ENCODE results near the gene CDC20.
A peak's percentile ranks its signal among the peaks of the same experiment; 100 is the strongest.
"Not testable (repeated sequence)": the region's sequence is repeated elsewhere in the genome, so short reads cannot be mapped to it uniquely, and the experiment has no call there.

CDC20 gene

GRCh38 chr1:43367026-43367903 lies 8.5 kb downstream of the CDC20 start:
- peak overlapping the region; percentile 90 to 96 for H3K9ac ChIP-seq (ENCODE audit: low read depth in 1 of 2, low read length in 2 of 2)
- H3K9me3 ChIP-seq (ENCODE audit: control insufficient read depth in 2 of 2, low read length in 2 of 2): no peaks in the 10 kb centered on the region
- H3K36me3 ChIP-seq (ENCODE audit: control insufficient read depth in 2 of 2, insufficient read depth in 2 of 2, low read length in 2 of 2): peaks cover 26 to 33% of the 10 kb centered on the region in 2 donors
- H3K27ac ChIP-seq (ENCODE audit: low read depth in 2 of 2, low read length in 2 of 2): peak overlapping the region; percentile 98
- H3K27me3 ChIP-seq (ENCODE audit: control insufficient read depth in 2 of 2, insufficient read depth in 2 of 2, low read length in 2 of 2): no peaks in the 10 kb centered on the region
- H3K4me3 ChIP-seq (ENCODE audit: low read length in 2 of 2): peak overlapping the region; percentile 80 to 86
- H3K4me1 ChIP-seq (ENCODE audit: control insufficient read depth in 2 of 2, insufficient read depth in 2 of 2, low read length in 2 of 2): peaks cover 30 to 46% of the 10 kb centered on the region in 2 donors

GRCh38 chr1:43367904-43368645 lies 9.3 kb downstream of the CDC20 start, which contains the start of gene ELOVL1:
ELOVL1 (minus strand) TSS chr1:43368011; CDS start chr1:43365609, 2,402 bp downstream.
- Histone ChIP-seq H3K27ac (ENCODE audit: low read depth in 2 of 2, low read length in 2 of 2) (peak within 1 kb of the TSS; percentile 98), H3K27me3 (ENCODE audit: control insufficient read depth in 2 of 2, insufficient read depth in 2 of 2, low read length in 2 of 2) (no peaks in the 10 kb centered on the region), H3K4me3 (ENCODE audit: low read length in 2 of 2) (peak within 1 kb of the TSS; percentile 80 to 86), H3K9ac (ENCODE audit: low read depth in 1 of 2, low read length in 2 of 2) (peak within 1 kb of the TSS; percentile 90 to 96), H3K9me3 (ENCODE audit: control insufficient read depth in 2 of 2, low read length in 2 of 2) (no peaks in the 10 kb centered on the region), H3K4me1 (ENCODE audit: control insufficient read depth in 2 of 2, insufficient read depth in 2 of 2, low read length in 2 of 2) (peaks cover 30 to 46% of the 10 kb centered on the region in 2 donors), H3K36me3 (ENCODE audit: control insufficient read depth in 2 of 2, insufficient read depth in 2 of 2, low read length in 2 of 2) (peaks cover 26 to 31% of the 10 kb centered on the region in 2 donors)

GRCh38 chr1:43368646-43369020 lies 9.9 kb downstream of the CDC20 start:
- Histone ChIP-seq H3K4me1 (ENCODE audit: control insufficient read depth in 2 of 2, insufficient read depth in 2 of 2, low read length in 2 of 2) (peaks cover 30 to 42% of the 10 kb centered on the region in 2 donors), H3K9me3 (ENCODE audit: control insufficient read depth in 2 of 2, low read length in 2 of 2) (no peaks in the 10 kb centered on the region), H3K9ac (ENCODE audit: low read depth in 1 of 2, low read length in 2 of 2) (peak overlapping the region; percentile 77), H3K27me3 (ENCODE audit: control insufficient read depth in 2 of 2, insufficient read depth in 2 of 2, low read length in 2 of 2) (no peaks in the 10 kb centered on the region), H3K36me3 (ENCODE audit: control insufficient read depth in 2 of 2, insufficient read depth in 2 of 2, low read length in 2 of 2) (peaks cover 22 to 28% of the 10 kb centered on the region in 2 donors), H3K27ac (ENCODE audit: low read depth in 2 of 2, low read length in 2 of 2) (peak overlapping the region; percentile 98), H3K4me3 (ENCODE audit: low read length in 2 of 2) (peak overlapping the region; percentile 65 to 74)

DNA sequence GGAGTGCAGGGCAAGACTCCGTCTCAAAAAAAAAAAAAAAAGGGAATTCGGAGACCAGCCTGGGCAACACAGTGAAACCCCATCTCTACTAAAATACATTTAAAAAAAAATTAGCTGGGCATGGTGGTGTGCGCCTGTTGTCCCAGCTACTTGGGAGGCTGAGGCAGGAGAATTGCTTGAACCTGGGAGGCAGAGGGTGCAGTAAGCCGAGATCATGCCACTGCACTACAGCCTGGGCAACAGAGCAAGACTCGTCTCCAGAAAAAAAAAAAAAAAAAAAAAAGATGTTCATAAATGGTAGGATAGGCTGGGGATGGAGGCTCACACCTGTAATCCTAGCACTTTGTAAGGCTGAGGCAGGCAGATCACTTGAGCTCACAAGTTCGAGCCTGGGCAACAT lies 11.0 kb downstream of the CDC20 start:
- H3K27me3 ChIP-seq (ENCODE audit: control insufficient read depth in 2 of 2, insufficient read depth in 2 of 2, low read length in 2 of 2); H3K4me3 ChIP-seq (ENCODE audit: low read length in 2 of 2); H3K9me3 ChIP-seq (ENCODE audit: control insufficient read depth in 2 of 2, low read length in 2 of 2); H3K9ac ChIP-seq (ENCODE audit: low read depth in 1 of 2, low read length in 2 of 2); H3K27ac ChIP-seq (ENCODE audit: low read depth in 2 of 2, low read length in 2 of 2): not testable (repeated sequence)
- Histone ChIP-seq H3K4me1 (ENCODE audit: control insufficient read depth in 2 of 2, insufficient read depth in 2 of 2, low read length in 2 of 2) (peaks cover 22 to 33% of the 10 kb centered on the region in 2 donors), H3K36me3 (ENCODE audit: control insufficient read depth in 2 of 2, insufficient read depth in 2 of 2, low read length in 2 of 2) (peaks cover 11 to 17% of the 10 kb centered on the region in 2 donors)

DNA sequence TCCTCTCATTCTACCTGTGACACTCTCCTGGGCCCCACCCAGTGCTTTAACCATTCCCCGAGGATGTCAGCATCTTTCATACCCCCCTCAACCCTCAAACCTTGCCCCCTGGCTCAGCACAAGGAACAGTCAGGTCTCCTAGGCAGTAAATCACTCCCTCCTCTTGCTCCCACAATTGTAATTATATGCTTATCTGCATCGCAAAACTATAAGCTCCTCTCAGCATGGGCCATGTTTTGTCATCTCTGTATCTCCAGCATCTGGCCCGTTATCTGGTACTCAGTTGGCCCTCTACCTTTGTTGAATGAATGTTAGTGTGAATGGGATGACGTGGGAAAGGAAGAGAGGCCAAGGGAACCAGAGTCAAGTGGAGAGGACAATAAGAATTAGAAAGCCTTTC lies 11.8 kb downstream of the CDC20 start:
- no peak overlapping the region for H3K9ac ChIP-seq (ENCODE audit: low read depth in 1 of 2, low read length in 2 of 2)
- H3K27ac ChIP-seq (ENCODE audit: low read depth in 2 of 2, low read length in 2 of 2): no peak overlapping the region
- no peaks in the 10 kb centered on the region for H3K27me3 ChIP-seq (ENCODE audit: control insufficient read depth in 2 of 2, insufficient read depth in 2 of 2, low read length in 2 of 2)
- peaks cover 4 to 11% of the 10 kb centered on the region in 2 donors for H3K36me3 ChIP-seq (ENCODE audit: control insufficient read depth in 2 of 2, insufficient read depth in 2 of 2, low read length in 2 of 2)
- peaks cover 18 to 27% of the 10 kb centered on the region in 2 donors for H3K4me1 ChIP-seq (ENCODE audit: control insufficient read depth in 2 of 2, insufficient read depth in 2 of 2, low read length in 2 of 2)
- no peaks in the 10 kb centered on the region for H3K9me3 ChIP-seq (ENCODE audit: control insufficient read depth in 2 of 2, low read length in 2 of 2)
- H3K4me3 ChIP-seq (ENCODE audit: low read length in 2 of 2): no peak overlapping the region

GRCh38 chr1:43372172-43372571 lies 13.4 kb downstream of the CDC20 start:
- H3K9ac ChIP-seq (ENCODE audit: low read depth in 1 of 2, low read length in 2 of 2): no peak overlapping the region
- H3K36me3 ChIP-seq (ENCODE audit: control insufficient read depth in 2 of 2, insufficient read depth in 2 of 2, low read length in 2 of 2): peaks cover 8 to 11% of the 10 kb centered on the region in 2 donors
- H3K4me1 ChIP-seq (ENCODE audit: control insufficient read depth in 2 of 2, insufficient read depth in 2 of 2, low read length in 2 of 2): peaks cover 8 to 12% of the 10 kb centered on the region in 2 donors
- no peak overlapping the region for H3K4me3 ChIP-seq (ENCODE audit: low read length in 2 of 2)
- no peaks in the 10 kb centered on the region for H3K27me3 ChIP-seq (ENCODE audit: control insufficient read depth in 2 of 2, insufficient read depth in 2 of 2, low read length in 2 of 2)
- H3K27ac ChIP-seq (ENCODE audit: low read depth in 2 of 2, low read length in 2 of 2): no peak overlapping the region
- H3K9me3 ChIP-seq (ENCODE audit: control insufficient read depth in 2 of 2, low read length in 2 of 2): no peaks in the 10 kb centered on the region

DNA sequence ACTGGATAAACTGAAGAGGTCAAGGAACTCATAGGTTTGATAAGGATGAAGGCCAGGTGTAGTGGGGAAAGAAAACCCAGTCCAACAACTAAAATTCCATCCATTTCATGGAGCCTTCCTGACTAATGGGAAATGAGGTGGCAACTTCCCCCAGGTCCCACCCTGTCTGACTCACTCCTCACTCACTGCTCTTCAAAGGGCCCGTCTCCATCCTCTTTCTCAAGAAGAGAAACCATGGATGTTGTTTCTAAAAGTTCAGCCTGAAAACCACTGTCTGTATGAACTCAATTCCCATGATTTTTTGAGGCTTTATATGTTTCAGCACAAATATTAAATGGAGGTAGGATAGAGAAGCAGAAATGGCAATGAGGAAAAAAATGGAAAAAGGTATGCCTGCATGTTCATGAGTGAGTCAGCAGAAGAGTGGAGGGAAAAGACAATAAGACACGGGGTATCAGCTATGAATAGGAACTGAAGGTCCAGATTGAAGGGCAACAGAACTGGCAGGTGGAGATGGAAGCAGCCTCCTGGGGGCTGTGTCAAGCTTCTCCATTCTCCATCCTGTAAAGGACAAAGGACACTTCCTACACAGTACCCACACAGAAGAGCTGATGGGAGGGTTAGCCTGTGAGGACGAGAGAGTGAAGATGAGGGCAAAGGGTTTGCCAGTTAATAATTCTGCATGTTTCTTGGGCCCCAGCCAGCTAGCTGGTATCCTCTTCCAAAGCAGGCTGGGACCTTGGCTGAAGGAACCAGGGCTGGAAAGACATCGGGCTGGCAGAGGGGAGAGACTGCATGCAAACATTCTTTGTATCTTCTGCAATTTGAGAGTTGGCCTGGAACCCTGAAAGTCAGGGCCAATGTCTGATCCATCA lies 14.5 kb downstream of the CDC20 start:
- H3K36me3 ChIP-seq (ENCODE audit: control insufficient read depth in 2 of 2, insufficient read depth in 2 of 2, low read length in 2 of 2): peaks cover 8 to 11% of the 10 kb centered on the region in 2 donors
- H3K4me3 ChIP-seq (ENCODE audit: low read length in 2 of 2): no peak overlapping the region
- no peaks in the 10 kb centered on the region for H3K27me3 ChIP-seq (ENCODE audit: control insufficient read depth in 2 of 2, insufficient read depth in 2 of 2, low read length in 2 of 2)
- H3K9ac ChIP-seq (ENCODE audit: low read depth in 1 of 2, low read length in 2 of 2): no peak overlapping the region
- H3K9me3 ChIP-seq (ENCODE audit: control insufficient read depth in 2 of 2, low read length in 2 of 2): no peaks in the 10 kb centered on the region
- H3K27ac ChIP-seq (ENCODE audit: low read depth in 2 of 2, low read length in 2 of 2): no peak overlapping the region
- peaks cover 7% of the 10 kb centered on the region in 2 donors for H3K4me1 ChIP-seq (ENCODE audit: control insufficient read depth in 2 of 2, insufficient read depth in 2 of 2, low read length in 2 of 2)

GRCh38 chr1:43376723-43377235 lies 18.0 kb downstream of the CDC20 start:
- Histone ChIP-seq H3K27me3 (ENCODE audit: control insufficient read depth in 2 of 2, insufficient read depth in 2 of 2, low read length in 2 of 2) (no peaks in the 10 kb centered on the region), H3K27ac (ENCODE audit: low read depth in 2 of 2, low read length in 2 of 2) (no peak overlapping the region), H3K9me3 (ENCODE audit: control insufficient read depth in 2 of 2, low read length in 2 of 2) (no peaks in the 10 kb centered on the region)

DNA sequence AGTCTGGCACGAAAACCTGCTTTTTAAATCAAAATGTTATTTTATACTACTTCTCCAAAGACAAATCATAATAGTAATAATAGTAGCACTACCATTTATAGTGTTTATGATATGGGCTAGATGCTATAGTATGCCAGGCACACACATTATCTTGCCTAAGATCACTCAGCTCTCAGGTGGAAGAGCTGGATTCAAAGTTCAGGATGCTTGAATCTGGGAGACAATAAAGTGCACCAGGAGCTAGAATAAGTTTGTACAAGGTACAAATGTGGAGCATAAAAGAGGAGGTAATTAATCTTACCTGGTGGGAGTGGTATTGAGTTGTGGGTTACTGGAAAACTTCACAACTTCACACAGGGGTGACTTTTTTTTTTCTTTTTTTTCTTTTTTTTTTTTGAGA lies 19.1 kb downstream of the CDC20 start:
- Histone ChIP-seq H3K36me3 (ENCODE audit: control insufficient read depth in 2 of 2, insufficient read depth in 2 of 2, low read length in 2 of 2) (peaks cover 18 to 22% of the 10 kb centered on the region in 2 donors), H3K9me3 (ENCODE audit: control insufficient read depth in 2 of 2, low read length in 2 of 2) (no peaks in the 10 kb centered on the region), H3K27me3 (ENCODE audit: control insufficient read depth in 2 of 2, insufficient read depth in 2 of 2, low read length in 2 of 2) (no peaks in the 10 kb centered on the region), H3K4me3 (ENCODE audit: low read length in 2 of 2) (no peak overlapping the region), H3K4me1 (ENCODE audit: control insufficient read depth in 2 of 2, insufficient read depth in 2 of 2, low read length in 2 of 2) (no peaks in the 10 kb centered on the region), H3K9ac (ENCODE audit: low read depth in 1 of 2, low read length in 2 of 2) (no peak overlapping the region), H3K27ac (ENCODE audit: low read depth in 2 of 2, low read length in 2 of 2) (no peak overlapping the region)

More at GRCh38 chr1:43376723-43377235, 18.0 kb downstream of the CDC20 start:
- no peak overlapping the region for H3K4me3 ChIP-seq (ENCODE audit: low read length in 2 of 2)
- H3K9ac ChIP-seq (ENCODE audit: low read depth in 1 of 2, low read length in 2 of 2): no peak overlapping the region
- no peaks in the 10 kb centered on the region for H3K4me1 ChIP-seq (ENCODE audit: control insufficient read depth in 2 of 2, insufficient read depth in 2 of 2, low read length in 2 of 2)
- peaks cover 11 to 15% of the 10 kb centered on the region in 2 donors for H3K36me3 ChIP-seq (ENCODE audit: control insufficient read depth in 2 of 2, insufficient read depth in 2 of 2, low read length in 2 of 2)

Measured in mucosa of rectum (tissue), 2 donors.